ENCODE measurements around the gene STK38. TPM values are rescaled to one million over a fixed set of nuclear protein-coding genes. Genes with fewer than 3 reads are reported as not detected.

Gene STK38
- total RNA-seq, 4 donors from 2014 or later: 20.5 to 51.0 (median 40.6) TPM

DNA sequence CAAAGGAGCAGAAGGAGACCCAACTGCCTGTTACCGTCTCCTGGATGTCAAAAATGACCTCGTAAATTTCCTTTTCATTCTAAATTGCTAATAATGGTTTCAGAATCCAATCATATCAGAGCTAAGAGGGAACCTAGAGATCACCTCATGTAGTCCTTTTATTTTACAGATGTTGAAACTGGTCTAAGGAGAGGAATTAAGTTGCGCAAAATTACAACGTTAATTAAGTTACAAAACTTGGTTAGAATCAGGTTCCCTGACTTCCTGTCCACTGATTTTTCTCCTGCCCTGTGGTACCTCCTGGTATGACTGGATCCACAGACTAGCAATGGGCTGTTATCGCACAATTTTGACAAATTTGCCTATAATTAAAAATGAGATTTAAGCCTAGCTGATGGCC is 9.0 kb upstream of the STK38 start:
- WGBS, 2 donors (ENCODE audit: low coverage in 1 of 2): 93 to 95% methylated on average over 4 to 5 of the region's 5 CpGs
- Histone ChIP-seq H3K27ac (no peak overlapping the region), H3K36me3 (no peaks in the 10 kb centered on the region), H3K9me3 (no peaks in the 10 kb centered on the region), H3K4me1 (peaks cover 0 to 15% (median 0%) of the 10 kb centered on the region in 3 donors), H3K27me3 (no peaks in the 10 kb centered on the region), H3K4me3 (no peak overlapping the region)
- ATAC-seq: no peak
- TF ChIP-seq POLR2AphosphoS5 (IDR thresholded peaks at IDR 0.05): no peak
- no peak for TF ChIP-seq EP300 (IDR thresholded peaks at IDR 0.05)
- TF ChIP-seq, protein P1, sequence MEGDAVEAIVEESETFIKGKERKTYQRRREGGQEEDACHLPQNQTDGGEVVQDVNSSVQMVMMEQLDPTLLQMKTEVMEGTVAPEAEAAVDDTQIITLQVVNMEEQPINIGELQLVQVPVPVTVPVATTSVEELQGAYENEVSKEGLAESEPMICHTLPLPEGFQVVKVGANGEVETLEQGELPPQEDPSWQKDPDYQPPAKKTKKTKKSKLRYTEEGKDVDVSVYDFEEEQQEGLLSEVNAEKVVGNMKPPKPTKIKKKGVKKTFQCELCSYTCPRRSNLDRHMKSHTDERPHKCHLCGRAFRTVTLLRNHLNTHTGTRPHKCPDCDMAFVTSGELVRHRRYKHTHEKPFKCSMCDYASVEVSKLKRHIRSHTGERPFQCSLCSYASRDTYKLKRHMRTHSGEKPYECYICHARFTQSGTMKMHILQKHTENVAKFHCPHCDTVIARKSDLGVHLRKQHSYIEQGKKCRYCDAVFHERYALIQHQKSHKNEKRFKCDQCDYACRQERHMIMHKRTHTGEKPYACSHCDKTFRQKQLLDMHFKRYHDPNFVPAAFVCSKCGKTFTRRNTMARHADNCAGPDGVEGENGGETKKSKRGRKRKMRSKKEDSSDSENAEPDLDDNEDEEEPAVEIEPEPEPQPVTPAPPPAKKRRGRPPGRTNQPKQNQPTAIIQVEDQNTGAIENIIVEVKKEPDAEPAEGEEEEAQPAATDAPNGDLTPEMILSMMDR (IDR thresholded peaks at IDR 0.05): no peak
- no peak for TF ChIP-seq POLR2A (IDR thresholded peaks at IDR 0.05)

DNA sequence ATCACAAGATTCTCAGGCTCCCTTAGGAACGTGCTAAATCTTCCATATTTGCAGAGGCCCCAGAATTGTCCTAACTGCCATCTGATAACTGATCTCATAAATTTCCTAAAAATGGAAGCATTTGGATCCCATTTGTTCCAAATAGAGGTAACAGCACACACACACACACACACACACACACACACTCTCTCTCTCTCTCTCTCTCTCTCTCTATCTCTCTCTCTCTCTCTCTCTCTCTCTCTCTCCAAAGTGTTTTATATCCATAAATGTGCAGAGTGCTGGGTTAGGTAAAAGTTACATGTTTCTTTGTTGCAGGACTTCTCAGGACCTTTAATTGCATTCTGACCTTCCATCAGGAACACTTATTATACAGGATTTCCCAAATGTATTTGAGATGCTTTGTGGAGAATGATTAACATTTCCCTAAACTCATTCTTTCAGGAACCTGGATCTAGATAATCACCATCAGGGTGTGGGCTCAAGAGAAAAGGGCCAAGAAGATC is 8.5 kb upstream of the STK38 start:
- H3K27ac ChIP-seq: peak overlapping the region in 2 of 4 donors; percentile 61 to 64
- no peak for ATAC-seq

DNA sequence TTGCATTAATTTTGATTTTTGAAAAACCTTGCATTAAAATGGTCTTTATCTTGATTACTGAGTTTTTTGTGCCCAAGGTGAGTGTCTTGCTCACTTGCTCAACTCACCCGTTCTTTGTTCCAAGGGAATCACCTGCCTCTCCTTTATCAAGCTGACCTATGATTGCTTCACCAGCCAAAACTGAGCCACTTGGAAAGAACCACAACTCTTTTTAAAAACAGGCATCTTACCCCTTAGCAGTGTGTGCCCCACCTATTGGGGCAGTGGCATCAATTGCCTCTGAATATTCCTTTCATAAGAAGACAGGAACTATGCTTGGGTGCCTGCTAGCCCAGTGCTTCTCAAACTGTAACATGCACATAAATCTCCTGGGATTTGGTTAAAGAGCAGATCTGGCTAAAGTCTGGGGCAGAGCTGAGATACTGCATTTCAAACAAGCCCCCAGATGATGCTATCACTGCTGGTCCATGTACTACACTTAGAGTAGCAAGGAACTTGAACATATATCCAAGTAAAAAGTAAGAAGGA is 3.3 kb upstream of the STK38 start:
- Histone ChIP-seq H3K4me3 (no peak overlapping the region), H3K27ac (no peak overlapping the region), H3K9me3 (no peaks in the 10 kb centered on the region), H3K36me3 (no peaks in the 10 kb centered on the region), H3K4me1 (peaks cover 0 to 28% (median 3%) of the 10 kb centered on the region in 3 donors), H3K27me3 (no peaks in the 10 kb centered on the region)
- TF ChIP-seq POLR2A (IDR thresholded peaks at IDR 0.05): no peak
- TF ChIP-seq, protein P1 (IDR thresholded peaks at IDR 0.05): no peak
- TF ChIP-seq POLR2AphosphoS5 (IDR thresholded peaks at IDR 0.05): no peak
- TF ChIP-seq EP300 (IDR thresholded peaks at IDR 0.05): no peak
- WGBS, 2 donors (ENCODE audit: low coverage in 1 of 2): 89% methylated on average over 1 of the region's 1 CpG; no CpG with 5 or more reads in 1 of the 2 donors
- ATAC-seq: no peak

More for the DNA sequence above, 8.5 kb upstream of the STK38 start:
- Histone ChIP-seq H3K9me3 (no peaks in the 10 kb centered on the region), H3K4me3 (no peak overlapping the region), H3K27me3 (no peaks in the 10 kb centered on the region), H3K4me1 (peaks cover 0 to 15% (median 0%) of the 10 kb centered on the region in 3 donors), H3K36me3 (no peaks in the 10 kb centered on the region)
- TF ChIP-seq POLR2A (IDR thresholded peaks at IDR 0.05) (no peak), POLR2AphosphoS5 (IDR thresholded peaks at IDR 0.05) (no peak), EP300 (IDR thresholded peaks at IDR 0.05) (no peak)
- TF ChIP-seq, protein P1 (IDR thresholded peaks at IDR 0.05): no peak
- WGBS, 2 donors (ENCODE audit: low coverage in 1 of 2): 15 to 33% methylated on average over 1 of the region's 1 CpG

DNA sequence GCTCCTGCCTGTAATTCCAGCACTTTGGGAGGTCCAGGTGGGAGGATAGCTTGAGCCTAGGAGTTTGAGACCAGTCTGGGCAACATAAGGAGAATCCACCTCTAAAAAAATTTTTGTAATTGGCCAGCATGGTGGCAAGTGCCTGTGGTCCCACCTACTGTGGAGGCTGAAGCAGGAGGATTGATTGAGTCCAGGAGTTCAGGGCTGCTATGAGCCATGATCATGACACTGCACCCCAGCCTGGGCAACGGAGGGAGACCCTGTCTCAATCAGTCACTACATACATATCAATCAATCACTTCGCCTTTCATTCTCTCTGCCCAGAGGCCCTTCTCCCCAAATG is 1.1 kb upstream of the STK38 start:
- 85 to 95% methylated on average over 2 of the region's 2 CpGs for WGBS, 2 donors (ENCODE audit: low coverage in 1 of 2)
- TF ChIP-seq POLR2A (IDR thresholded peaks at IDR 0.05) (no peak), POLR2AphosphoS5 (IDR thresholded peaks at IDR 0.05) (no peak), EP300 (IDR thresholded peaks at IDR 0.05) (no peak)
- TF ChIP-seq, protein P1 (IDR thresholded peaks at IDR 0.05): no peak
- Histone ChIP-seq H3K4me1 (peaks cover 0 to 36% (median 14%) of the 10 kb centered on the region in 3 donors), H3K9me3 (no peaks in the 10 kb centered on the region), H3K36me3 (no peaks in the 10 kb centered on the region), H3K4me3 (no peak overlapping the region), H3K27me3 (no peaks in the 10 kb centered on the region), H3K27ac (no peak overlapping the region)
- ATAC-seq: no peak

All from gastroesophageal sphincter (tissue), 4 donors.